SK-N-MC (cell line): ENCODE measurements around the gene MNX1.

ENCODE experiments used
- EZH2 ChIP-seq: fragments of 200-600 bp; sonication (generic); IDR thresholded peaks from one replicate; pipeline ENCODE4 v1.6.1; 2017; ENCODE audit warnings: antibody characterized with exemption
- FOXP2 ChIP-seq: optimal IDR thresholded peaks from 2 replicates; pipeline ENCODE3; 2011; ENCODE audit warnings: mild to moderate bottlenecking, moderate library complexity; ENCODE audit not compliant: insufficient read depth; ENCODE audit errors: extremely low read length, control extremely low read depth
- POLR2AphosphoS5 ChIP-seq: IDR thresholded peaks from 2 replicates; pipeline ENCODE4 v1.6.1; 2012; ENCODE audit warnings: mild to moderate bottlenecking, low read depth, low read length, borderline replicate concordance

DNA sequence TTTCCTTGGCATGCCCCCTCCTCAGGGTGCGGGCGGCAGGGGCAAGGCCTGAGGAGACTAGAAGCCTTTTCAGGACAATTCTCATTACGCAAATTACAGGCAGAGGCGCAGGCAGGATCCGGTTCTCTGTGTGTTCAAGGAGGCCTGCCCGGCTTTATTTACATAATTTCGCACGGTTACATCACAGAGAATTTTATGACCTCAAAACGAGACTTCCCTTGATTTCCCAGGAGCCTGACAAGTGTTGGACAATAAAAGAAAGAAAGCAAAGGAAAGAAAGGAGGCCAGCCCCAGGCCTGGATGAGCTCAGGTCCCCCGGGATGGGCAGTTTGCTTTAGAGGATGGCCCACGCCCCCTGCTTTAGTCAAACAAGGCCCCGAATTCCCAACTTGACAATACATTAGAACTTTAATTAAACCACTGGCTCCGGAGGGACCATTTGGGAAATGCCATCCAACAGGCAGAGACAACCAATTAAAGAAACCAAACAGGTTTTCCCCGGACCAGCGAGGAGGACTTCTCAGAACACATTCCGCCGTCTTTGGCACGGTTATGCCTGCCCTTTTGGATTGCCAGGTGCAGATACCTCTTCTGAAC lies 2.9 kb downstream of the MNX1 start:
- no peak for TF ChIP-seq POLR2AphosphoS5
- TF ChIP-seq EZH2 = no peak
- TF ChIP-seq FOXP2 = no peak
